NB4 (cell line): ENCODE data around the gene DKC1.

Experiments
- DNase-seq: peaks from one replicate; pipeline ENCODE4 v3.0.0; 2010; ENCODE audit warnings: low read depth
- H3K4me3 ChIP-seq: one replicate; pipeline ENCODE4 v1.5.1; 2011; ENCODE audit warnings: mild to moderate bottlenecking, low read depth, low read length, moderate library complexity
- MAX ChIP-seq: IDR thresholded peaks from 2 replicates; pipeline ENCODE4 v1.6.1; 2011; ENCODE audit warnings: low read depth, low read length
- MYC ChIP-seq: IDR thresholded peaks from 2 replicates; pipeline ENCODE4 v1.6.1; 2011; ENCODE audit warnings: low read depth, low read length
- POLR2A ChIP-seq: IDR thresholded peaks from 2 replicates; pipeline ENCODE4 v1.6.1; 2011; ENCODE audit warnings: mild to moderate bottlenecking; ENCODE audit not compliant: insufficient read length; ENCODE audit errors: extremely low read depth
- TF ChIP-seq, protein P1 (sequence below): IDR thresholded peaks from one replicate; pipeline ENCODE4 v1.5.1; 2012; ENCODE audit warnings: low read depth, low read length

Gene DKC1

GRCh38 chrX:154785716-154786115, 23.1 kb downstream of the DKC1 start:
- TF ChIP-seq POLR2A (no peak), MYC (no peak), MAX (peak; percentile 27; the same call in 1 of the 2 replicates)
- TF ChIP-seq, protein P1, sequence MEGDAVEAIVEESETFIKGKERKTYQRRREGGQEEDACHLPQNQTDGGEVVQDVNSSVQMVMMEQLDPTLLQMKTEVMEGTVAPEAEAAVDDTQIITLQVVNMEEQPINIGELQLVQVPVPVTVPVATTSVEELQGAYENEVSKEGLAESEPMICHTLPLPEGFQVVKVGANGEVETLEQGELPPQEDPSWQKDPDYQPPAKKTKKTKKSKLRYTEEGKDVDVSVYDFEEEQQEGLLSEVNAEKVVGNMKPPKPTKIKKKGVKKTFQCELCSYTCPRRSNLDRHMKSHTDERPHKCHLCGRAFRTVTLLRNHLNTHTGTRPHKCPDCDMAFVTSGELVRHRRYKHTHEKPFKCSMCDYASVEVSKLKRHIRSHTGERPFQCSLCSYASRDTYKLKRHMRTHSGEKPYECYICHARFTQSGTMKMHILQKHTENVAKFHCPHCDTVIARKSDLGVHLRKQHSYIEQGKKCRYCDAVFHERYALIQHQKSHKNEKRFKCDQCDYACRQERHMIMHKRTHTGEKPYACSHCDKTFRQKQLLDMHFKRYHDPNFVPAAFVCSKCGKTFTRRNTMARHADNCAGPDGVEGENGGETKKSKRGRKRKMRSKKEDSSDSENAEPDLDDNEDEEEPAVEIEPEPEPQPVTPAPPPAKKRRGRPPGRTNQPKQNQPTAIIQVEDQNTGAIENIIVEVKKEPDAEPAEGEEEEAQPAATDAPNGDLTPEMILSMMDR: no peak
- peak; percentile 61 for DNase-seq
- H3K4me3 ChIP-seq: no peak overlapping the region

GRCh38 chrX:154791467-154791866, 28.8 kb downstream of the DKC1 start:
- no peak overlapping the region for H3K4me3 ChIP-seq
- no peak for DNase-seq
- TF ChIP-seq, protein P1: no peak
- TF ChIP-seq POLR2A (no peak), MAX (no peak), MYC (no peak)

DNA sequence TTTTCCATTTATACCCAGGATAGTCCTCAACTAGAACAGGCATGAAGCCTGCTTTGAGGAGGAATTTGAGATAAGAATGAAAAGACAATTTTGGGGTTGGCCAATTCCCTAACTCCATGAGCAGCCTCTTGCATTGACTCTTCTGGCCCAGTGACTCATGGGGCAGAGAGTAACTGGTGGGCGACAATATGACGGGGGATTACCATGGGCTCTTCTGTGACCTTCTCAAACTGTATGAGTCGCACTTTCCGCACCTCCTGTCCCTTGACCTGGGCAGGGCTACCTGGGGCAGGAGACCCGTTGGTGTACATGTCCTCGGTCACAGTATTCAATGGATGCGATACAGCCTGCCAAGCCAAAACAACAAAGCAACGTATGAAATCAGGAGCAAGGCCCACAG, 29.3 kb downstream of the DKC1 start:
- TF ChIP-seq POLR2A (no peak), MAX (no peak), MYC (no peak)
- TF ChIP-seq, protein P1: no peak
- H3K4me3 ChIP-seq: no peak overlapping the region
- no peak for DNase-seq

DNA sequence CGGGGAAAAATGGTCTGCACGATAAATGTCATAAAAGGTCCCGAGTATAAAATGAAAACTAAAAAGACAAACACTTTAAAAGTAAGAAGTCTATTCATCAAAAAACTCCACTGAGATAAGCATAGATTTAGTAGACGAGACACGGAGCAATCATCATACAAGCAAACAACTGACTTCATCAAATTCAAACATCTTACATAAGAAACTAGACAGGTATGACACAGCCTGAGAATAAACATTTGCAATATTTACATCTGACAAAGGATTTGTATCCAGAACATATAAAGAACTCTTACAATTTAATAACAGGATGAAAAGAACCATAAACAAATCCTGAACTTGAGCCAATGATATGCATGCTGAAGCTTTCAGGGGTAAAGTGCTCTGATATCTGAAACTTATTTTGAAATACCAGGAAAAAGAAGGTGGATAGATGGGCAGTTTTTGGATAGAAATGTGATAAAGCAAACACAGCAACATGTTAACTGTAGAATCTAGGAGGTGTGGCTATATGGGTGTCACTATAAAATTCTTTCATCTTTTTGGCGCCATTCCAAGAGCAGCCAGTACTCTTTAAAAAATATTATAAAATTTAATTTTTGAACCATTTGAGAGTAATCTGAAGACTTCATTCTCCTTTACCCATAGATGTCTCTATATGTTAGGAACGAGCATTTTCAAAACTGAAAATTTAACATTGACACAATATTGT, 30.6 kb downstream of the DKC1 start:
- TF ChIP-seq MAX (no peak), MYC (no peak), POLR2A (no peak)
- TF ChIP-seq, protein P1: no peak
- DNase-seq: no peak
- H3K4me3 ChIP-seq: no peak overlapping the region

DNA sequence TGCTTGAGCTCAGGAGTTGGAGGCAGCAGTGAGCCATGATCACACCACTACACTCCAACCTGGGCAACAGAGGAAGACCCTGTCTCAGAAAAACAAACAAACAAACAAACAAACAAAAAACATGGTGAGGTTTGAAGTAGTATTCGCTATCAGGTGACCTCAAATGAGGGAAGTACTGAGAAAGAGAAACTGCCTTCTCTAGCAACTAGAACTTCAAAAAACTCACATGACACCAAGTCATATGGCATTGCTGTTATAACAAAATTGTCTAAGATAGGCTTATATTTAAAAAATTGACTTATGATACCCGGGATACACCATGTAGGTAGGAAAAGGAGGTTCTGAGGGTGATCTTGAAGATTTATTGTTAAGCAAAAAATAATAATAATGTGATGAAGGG, 32.4 kb downstream of the DKC1 start:
- H3K4me3 ChIP-seq: no peak overlapping the region
- DNase-seq: no peak
- TF ChIP-seq MYC (no peak), MAX (no peak), POLR2A (no peak)
- TF ChIP-seq, protein P1: no peak
